ENCODE measurements around the gene TRIM67. TPM values are rescaled to one million over a fixed set of nuclear protein-coding genes. Genes with fewer than 3 reads are reported as not detected.

The TRIM67 gene
- total RNA-seq, result not detected
- long read RNA-seq, result 0 reads

DNA sequence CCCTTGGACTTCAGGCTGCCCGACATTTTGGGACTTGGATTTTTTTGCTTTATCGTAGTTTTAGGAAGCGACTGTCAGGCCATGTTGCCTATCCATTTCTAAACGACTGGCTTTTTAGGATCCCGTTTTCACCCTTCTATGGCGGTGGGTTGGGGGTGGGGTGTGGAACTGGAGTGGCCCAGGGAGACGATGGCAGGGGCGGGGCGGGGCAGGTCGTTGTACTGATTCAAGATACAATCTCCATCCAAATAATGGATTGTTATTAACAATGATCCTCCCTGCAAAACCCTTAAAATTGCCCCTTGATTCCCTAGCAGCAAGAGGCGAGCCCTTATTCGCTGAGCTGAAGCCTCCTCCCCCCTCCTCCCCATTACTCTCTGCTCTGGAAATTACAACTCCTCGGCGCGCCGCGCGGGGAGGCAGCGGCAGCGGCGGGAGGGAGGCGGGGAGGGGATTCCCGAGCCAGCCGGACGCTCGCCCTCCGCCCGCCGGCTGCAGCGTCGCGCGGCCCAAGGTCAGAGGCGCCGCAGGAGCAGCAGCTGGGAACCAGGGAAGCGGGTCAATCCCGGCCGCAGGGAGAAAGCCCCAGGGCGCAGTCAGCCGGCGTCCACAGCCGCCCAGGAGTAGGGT lies at the start of gene TRIM67:
Gene TRIM67, plus strand, starts transcription at position 392 of the 630 bp plus-strand sequence. CDS start 912 bp downstream, outside the sequence.
- Histone ChIP-seq H3K36me3 (no peaks in the 10 kb centered on the region), H3K4me3 (peak within 1 kb of the TSS in 2 of 3 donors; percentile 17 to 46), H3K27me3 (peaks cover 9 to 16% of the 10 kb centered on the region in 2 donors), H3K4me1 (peaks cover 0 to 16% (median 2%) of the 10 kb centered on the region in 4 donors), H3K27ac (no peak within 1 kb of the TSS), H3K9me3 (no peaks in the 10 kb centered on the region)
- intact Hi-C loops (cut with DNase I), result no loop called here
- TF ChIP-seq, protein P1, sequence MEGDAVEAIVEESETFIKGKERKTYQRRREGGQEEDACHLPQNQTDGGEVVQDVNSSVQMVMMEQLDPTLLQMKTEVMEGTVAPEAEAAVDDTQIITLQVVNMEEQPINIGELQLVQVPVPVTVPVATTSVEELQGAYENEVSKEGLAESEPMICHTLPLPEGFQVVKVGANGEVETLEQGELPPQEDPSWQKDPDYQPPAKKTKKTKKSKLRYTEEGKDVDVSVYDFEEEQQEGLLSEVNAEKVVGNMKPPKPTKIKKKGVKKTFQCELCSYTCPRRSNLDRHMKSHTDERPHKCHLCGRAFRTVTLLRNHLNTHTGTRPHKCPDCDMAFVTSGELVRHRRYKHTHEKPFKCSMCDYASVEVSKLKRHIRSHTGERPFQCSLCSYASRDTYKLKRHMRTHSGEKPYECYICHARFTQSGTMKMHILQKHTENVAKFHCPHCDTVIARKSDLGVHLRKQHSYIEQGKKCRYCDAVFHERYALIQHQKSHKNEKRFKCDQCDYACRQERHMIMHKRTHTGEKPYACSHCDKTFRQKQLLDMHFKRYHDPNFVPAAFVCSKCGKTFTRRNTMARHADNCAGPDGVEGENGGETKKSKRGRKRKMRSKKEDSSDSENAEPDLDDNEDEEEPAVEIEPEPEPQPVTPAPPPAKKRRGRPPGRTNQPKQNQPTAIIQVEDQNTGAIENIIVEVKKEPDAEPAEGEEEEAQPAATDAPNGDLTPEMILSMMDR (IDR thresholded peaks at IDR 0.05), result no peak
- no peak for TF ChIP-seq POLR2A (IDR thresholded peaks at IDR 0.05)
- DNase-seq (peak in 1 of 3 donors; percentile 21), ATAC-seq (peak; percentile 43 to 71 (median 52))
- WGBS (ENCODE audit: insufficient coverage, low coverage, low lambda C conversion rate, missing lambda C conversion rate), result under 1% methylated on average over 11 of the region's 42 CpGs

DNA sequence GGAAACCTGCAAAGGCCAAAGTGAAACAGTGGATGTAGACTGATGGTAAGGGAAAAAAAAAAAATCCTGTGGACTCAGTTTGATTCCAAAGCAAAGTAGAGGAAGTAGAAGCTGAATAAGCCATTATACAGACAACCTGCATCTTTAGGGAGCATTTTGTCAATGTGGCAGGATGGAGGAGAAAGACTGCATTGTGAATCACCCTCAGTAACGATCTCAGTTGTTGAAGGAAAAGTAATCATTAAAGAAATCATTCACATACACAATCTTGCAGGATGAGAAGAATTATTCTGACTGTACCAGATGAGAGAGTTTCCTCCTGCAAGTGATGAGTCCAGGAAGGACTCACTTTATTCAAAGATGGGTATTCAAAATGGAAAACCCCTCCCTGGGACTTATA lies 45.1 kb upstream of the TRIM67 start:
- no peak overlapping the region for H3K27ac ChIP-seq
- TF ChIP-seq, protein P1 (IDR thresholded peaks at IDR 0.05), result no peak
- no peak for TF ChIP-seq POLR2A (IDR thresholded peaks at IDR 0.05)
- no peaks in the 10 kb centered on the region for H3K36me3 ChIP-seq
- DNase-seq (no peak), ATAC-seq (no peak)
- H3K27me3 ChIP-seq, result no peaks in the 10 kb centered on the region
- 11% methylated on average over 1 of the region's 1 CpG for WGBS (ENCODE audit: insufficient coverage, low coverage, low lambda C conversion rate, missing lambda C conversion rate)
- H3K4me3 ChIP-seq, result no peak overlapping the region
- no peaks in the 10 kb centered on the region for H3K4me1 ChIP-seq
- intact Hi-C loops (cut with DNase I), result no loop called here
- no peaks in the 10 kb centered on the region for H3K9me3 ChIP-seq

DNA sequence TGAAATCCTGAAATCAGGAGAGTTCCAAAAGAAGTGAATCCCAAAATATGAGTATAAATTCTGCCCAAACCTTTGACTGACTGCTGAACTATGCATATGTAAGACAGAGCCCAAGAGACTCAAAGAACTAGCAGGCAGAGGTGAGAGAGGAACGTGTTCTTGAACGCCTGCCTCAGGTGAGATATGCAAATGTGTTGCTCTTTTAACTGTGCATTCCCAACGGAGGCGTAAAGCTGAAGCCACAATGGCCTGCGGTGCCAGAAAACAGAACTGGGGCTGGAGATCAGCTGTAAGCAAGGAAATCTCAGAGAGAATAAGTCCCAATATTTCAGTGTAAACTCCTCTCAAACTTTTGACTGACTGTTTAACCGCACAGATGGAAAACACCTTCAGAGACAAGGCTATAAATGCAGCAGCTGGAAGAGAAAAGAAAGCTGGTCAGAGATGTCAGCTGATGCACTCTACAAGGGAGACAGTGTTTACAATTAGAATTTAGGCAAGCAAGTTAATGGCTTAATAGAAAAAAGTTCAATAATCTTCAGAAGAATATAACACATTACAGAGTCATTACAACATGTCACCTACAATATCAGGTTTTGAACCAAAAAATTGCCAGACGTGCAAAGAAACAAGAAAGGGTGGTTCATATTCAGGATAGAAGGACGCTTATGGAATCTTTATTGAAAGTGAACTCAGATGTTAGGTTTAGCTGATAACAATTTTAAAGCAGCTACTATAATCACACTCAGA lies 43.0 kb upstream of the TRIM67 start:
- 32% methylated on average over 7 of the region's 8 CpGs for WGBS (ENCODE audit: insufficient coverage, low coverage, low lambda C conversion rate, missing lambda C conversion rate)
- DNase-seq, result no peak
- no peaks in the 10 kb centered on the region for H3K36me3 ChIP-seq
- H3K4me3 ChIP-seq, result no peak overlapping the region
- H3K27me3 ChIP-seq, result no peaks in the 10 kb centered on the region
- no peaks in the 10 kb centered on the region for H3K9me3 ChIP-seq
- no peak for ATAC-seq
- intact Hi-C loops (cut with DNase I), result no loop called here
- no peak overlapping the region for H3K27ac ChIP-seq
- H3K4me1 ChIP-seq, result no peaks in the 10 kb centered on the region
- TF ChIP-seq POLR2A (IDR thresholded peaks at IDR 0.05), result no peak

DNA sequence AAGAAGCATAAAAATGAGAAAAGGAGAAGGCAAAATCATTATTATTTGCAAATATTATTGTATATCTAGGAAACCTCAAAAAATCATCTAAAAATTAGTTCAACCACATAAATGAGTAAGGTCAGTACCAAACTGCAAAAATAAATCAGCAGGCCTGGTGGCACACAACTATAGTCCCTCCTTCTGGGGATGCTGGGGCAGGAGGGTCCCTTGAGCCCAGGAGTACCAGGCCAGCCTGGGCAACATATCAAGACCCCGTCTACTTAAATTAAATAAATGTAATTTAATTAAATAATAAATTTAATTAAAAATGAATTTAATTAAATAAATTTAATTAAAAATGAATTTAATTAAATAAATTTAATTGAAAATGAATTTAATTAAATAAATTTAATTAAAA lies 40.3 kb upstream of the TRIM67 start:
- ATAC-seq, result no peak

More for the DNA sequence above, 40.3 kb upstream of the TRIM67 start:
- Histone ChIP-seq H3K36me3 (no peaks in the 10 kb centered on the region), H3K4me1 (no peaks in the 10 kb centered on the region), H3K4me3 (no peak overlapping the region), H3K9me3 (no peaks in the 10 kb centered on the region), H3K27me3 (no peaks in the 10 kb centered on the region), H3K27ac (no peak overlapping the region)
- intact Hi-C loops (cut with DNase I), result no loop called here
- TF ChIP-seq POLR2A (IDR thresholded peaks at IDR 0.05), result no peak
- TF ChIP-seq, protein P1 (IDR thresholded peaks at IDR 0.05), result no peak
- 92% methylated on average over 1 of the region's 1 CpG for WGBS (ENCODE audit: insufficient coverage, low coverage, low lambda C conversion rate, missing lambda C conversion rate)
- no peak for DNase-seq
